Thoracic aorta (tissue), 2 donors: ENCODE measurements around the gene AGXT2. TPM values are rescaled to one million over a fixed set of nuclear protein-coding genes. Genes with fewer than 3 reads are reported as not detected.

Source experiments
- ATAC-seq: fragments of 150-250 bp; one replicate; pipeline ENCODE4 v1.8.0; 2017; ENCODE audit warnings: low read depth; ENCODE audit not compliant: insufficient number of reproducible peaks, low FRiP score
- DNase-seq: peaks from one replicate; pipeline ENCODE4 v3.0.0-alpha.2; 2020; ENCODE audit warnings: low spot score
- H3K27ac ChIP-seq, 2 donors: fragments of 200-600 bp; sonication (generic); 1 replicate in 1 of 2; 2 replicates in 1 of 2; pipeline ENCODE4 v1.5.1; 2016; ENCODE audit warnings: mild to moderate bottlenecking in 2 of 2, moderate library complexity in 2 of 2
- H3K27me3 ChIP-seq: fragments of 200-600 bp; sonication (generic); replicated peaks from 2 replicates; pipeline ENCODE4 v1.6.0; 2016; ENCODE audit warnings: mild to moderate bottlenecking; ENCODE audit not compliant: insufficient read depth
- H3K36me3 ChIP-seq: fragments of 200-600 bp; sonication (generic); one replicate; pipeline ENCODE4 v1.5.1; 2016
- H3K4me1 ChIP-seq, 2 donors: fragments of 200-600 bp; sonication (generic); 1 replicate in 1 of 2; 2 replicates in 1 of 2; pipeline versions ENCODE4 v1.5.1 to v1.6.0; 2016; ENCODE audit warnings: low read depth in 2 of 2, mild to moderate bottlenecking in 1 of 2; ENCODE audit not compliant: control insufficient read depth in 1 of 2
- H3K4me3 ChIP-seq: fragments of 200-600 bp; sonication (generic); 2 replicates; pipeline ENCODE4 v1.5.1; 2016; ENCODE audit warnings: mild to moderate bottlenecking
- H3K9me3 ChIP-seq: fragments of 200-600 bp; sonication (generic); 2 replicates; pipeline ENCODE4 v1.5.1; 2016
- CTCF ChIP-seq: fragments of 200-600 bp; sonication (generic); IDR thresholded peaks from one replicate; pipeline ENCODE4 v1.5.1; 2019; ENCODE audit warnings: antibody characterized with exemption
- total RNA-seq, 2 donors: library from RNA; depleted of rRNA; stranded (reverse); fragments of >200 nt; gene quantifications; one replicate each; pipeline versions ENCODE4 v1.1.0 to v1.2.3, GENCODE V29; 2016

Gene AGXT2
- total RNA-seq, 2 donors from 2014 or later, result not detected

GRCh38 chr5:35030426-35031100, 17.2 kb downstream of the AGXT2 start:
- Histone ChIP-seq H3K27ac (no peak overlapping the region), H3K36me3 (no peaks in the 10 kb centered on the region), H3K4me1 (no peaks in the 10 kb centered on the region), H3K27me3 (no peaks in the 10 kb centered on the region), H3K4me3 (no peak overlapping the region), H3K9me3 (no peaks in the 10 kb centered on the region)
- TF ChIP-seq CTCF, result no peak
- DNase-seq, result no peak
- ATAC-seq, result no peak

GRCh38 chr5:35029333-35029732, 18.4 kb downstream of the AGXT2 start:
- Histone ChIP-seq H3K9me3 (no peaks in the 10 kb centered on the region), H3K27ac (no peak overlapping the region), H3K4me1 (no peaks in the 10 kb centered on the region), H3K4me3 (no peak overlapping the region), H3K27me3 (no peaks in the 10 kb centered on the region), H3K36me3 (no peaks in the 10 kb centered on the region)
- TF ChIP-seq CTCF, result no peak
- ATAC-seq, result no peak
- DNase-seq, result no peak

GRCh38 chr5:35026941-35027340, 20.8 kb downstream of the AGXT2 start:
- Histone ChIP-seq H3K4me3 (no peak overlapping the region), H3K27ac (no peak overlapping the region), H3K4me1 (no peaks in the 10 kb centered on the region), H3K9me3 (no peaks in the 10 kb centered on the region), H3K27me3 (no peaks in the 10 kb centered on the region), H3K36me3 (no peaks in the 10 kb centered on the region)
- ATAC-seq (no peak), DNase-seq (no peak)
- no peak for TF ChIP-seq CTCF

GRCh38 chr5:35026280-35026840, 21.4 kb downstream of the AGXT2 start:
- no peaks in the 10 kb centered on the region for H3K4me1 ChIP-seq
- ATAC-seq, result no peak
- no peaks in the 10 kb centered on the region for H3K27me3 ChIP-seq
- H3K4me3 ChIP-seq, result no peak overlapping the region
- no peak for TF ChIP-seq CTCF
- no peaks in the 10 kb centered on the region for H3K36me3 ChIP-seq
- no peaks in the 10 kb centered on the region for H3K9me3 ChIP-seq
- DNase-seq, result no peak
- H3K27ac ChIP-seq, result no peak overlapping the region

- no peaks in the 10 kb centered on the region for H3K36me3 ChIP-seq
These were observed 22.7 kb downstream of the AGXT2 start for GRCh38 chr5:35024911-35025510.

More at GRCh38 chr5:35024911-35025510, 22.7 kb downstream of the AGXT2 start:
- TF ChIP-seq CTCF, result no peak
- H3K27me3 ChIP-seq, result no peaks in the 10 kb centered on the region
- H3K4me3 ChIP-seq, result no peak overlapping the region
- no peaks in the 10 kb centered on the region for H3K4me1 ChIP-seq
- no peak for ATAC-seq
- H3K27ac ChIP-seq, result no peak overlapping the region
- H3K9me3 ChIP-seq, result no peaks in the 10 kb centered on the region
- no peak for DNase-seq
